BJ (cell line): ENCODE results near the gene GRIA2. TPM values are rescaled to one million over a fixed set of nuclear protein-coding genes. Genes with fewer than 3 reads are reported as not detected.

Experiments used
- CTCF ChIA-PET: fragments of 350-600 bp; formaldehyde crosslinking; extraction: SDS; loops from one replicate; lab custom pipeline; 2021; ENCODE audit warnings: antibody characterized with exemption, inconsistent platforms; lab: Yijun Ruan, JAX
- POLR2A ChIA-PET: fragments of 300-600 bp; sonication (Branson Sonifier 250); formaldehyde crosslinking; extraction: SDS; loops from one replicate; lab custom pipeline; 2021; ENCODE audit warnings: antibody characterized with exemption; lab: Charles Lee
- DNase-seq: peaks from one replicate; pipeline ENCODE4 v3.0.0-alpha.2; 2011; ENCODE audit warnings: low read depth
- H3K27me3 ChIP-seq: 2 replicates; pipeline ENCODE4 v1.6.0; 2011; ENCODE audit warnings: low read length; ENCODE audit not compliant: control insufficient read depth, insufficient read depth
- H3K36me3 ChIP-seq: 2 replicates; pipeline ENCODE4 v1.5.1; 2011; ENCODE audit warnings: low read length; ENCODE audit not compliant: control insufficient read depth, insufficient read depth
- H3K4me3 ChIP-seq: 2 replicates; pipeline ENCODE4 v1.5.1; 2011; ENCODE audit warnings: low read depth, mild to moderate bottlenecking, control low read depth, low read length
- polyA plus RNA-seq: library from polyadenylated mRNA; depleted of rRNA; stranded (reverse); fragments of >200 nt; gene quantifications from 2 replicates; pipeline ENCODE4 v1.2.3, GENCODE V29; 2011
- TF ChIP-seq, protein P1 (sequence below): IDR thresholded peaks from 2 replicates; pipeline ENCODE4 v1.5.1; 2011; ENCODE audit warnings: low read depth, mild to moderate bottlenecking, control low read depth, inconsistent platforms, low read length, moderate library complexity; ENCODE audit not compliant: insufficient read depth

The GRIA2 gene
- polyA plus RNA-seq, 1 experiment = not detected

GRCh38 chr4:157293673-157294072, 73.1 kb downstream of the GRIA2 start:
- DNase-seq = no peak
- ChIA-PET CTCF (interaction anchor here (0.6 to 0.9 kb wide), 2 partner anchors 9 to 819 kb away, joined by 3 read pairs; no protein-coding TSS in a partner anchor), POLR2A (no interaction called here)
- TF ChIP-seq, protein P1, sequence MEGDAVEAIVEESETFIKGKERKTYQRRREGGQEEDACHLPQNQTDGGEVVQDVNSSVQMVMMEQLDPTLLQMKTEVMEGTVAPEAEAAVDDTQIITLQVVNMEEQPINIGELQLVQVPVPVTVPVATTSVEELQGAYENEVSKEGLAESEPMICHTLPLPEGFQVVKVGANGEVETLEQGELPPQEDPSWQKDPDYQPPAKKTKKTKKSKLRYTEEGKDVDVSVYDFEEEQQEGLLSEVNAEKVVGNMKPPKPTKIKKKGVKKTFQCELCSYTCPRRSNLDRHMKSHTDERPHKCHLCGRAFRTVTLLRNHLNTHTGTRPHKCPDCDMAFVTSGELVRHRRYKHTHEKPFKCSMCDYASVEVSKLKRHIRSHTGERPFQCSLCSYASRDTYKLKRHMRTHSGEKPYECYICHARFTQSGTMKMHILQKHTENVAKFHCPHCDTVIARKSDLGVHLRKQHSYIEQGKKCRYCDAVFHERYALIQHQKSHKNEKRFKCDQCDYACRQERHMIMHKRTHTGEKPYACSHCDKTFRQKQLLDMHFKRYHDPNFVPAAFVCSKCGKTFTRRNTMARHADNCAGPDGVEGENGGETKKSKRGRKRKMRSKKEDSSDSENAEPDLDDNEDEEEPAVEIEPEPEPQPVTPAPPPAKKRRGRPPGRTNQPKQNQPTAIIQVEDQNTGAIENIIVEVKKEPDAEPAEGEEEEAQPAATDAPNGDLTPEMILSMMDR = no peak
- Histone ChIP-seq H3K27me3 (no peaks in the 10 kb centered on the region), H3K4me3 (no peak overlapping the region), H3K36me3 (no peaks in the 10 kb centered on the region)

DNA sequence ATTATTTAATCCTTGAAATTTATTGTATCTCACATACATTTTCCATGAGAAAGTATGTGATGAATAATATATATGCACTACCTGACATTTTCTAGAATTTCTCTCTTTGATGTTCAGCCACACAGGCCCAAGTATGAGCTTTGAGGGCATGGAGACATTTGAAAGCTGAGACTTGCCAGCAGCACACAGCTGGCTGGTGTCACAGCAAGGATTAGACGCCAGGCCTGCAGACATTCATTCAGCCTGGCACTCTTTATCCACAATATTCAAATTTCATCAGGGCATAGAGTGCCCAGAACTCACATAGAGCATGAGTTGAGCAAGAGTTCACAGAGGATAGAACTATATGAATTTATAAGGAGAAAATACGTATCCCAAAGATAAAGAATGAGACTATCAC, 74.0 kb downstream of the GRIA2 start:
- CTCF ChIA-PET = interaction anchor here (0.9 kb wide), 1 partner anchor 820 kb away, joined by 3 read pairs; no protein-coding TSS in a partner anchor

GRCh38 chr4:157300701-157301100, 80.2 kb downstream of the GRIA2 start:
- no peak for DNase-seq
- ChIA-PET CTCF (interaction anchor here (0.7 kb wide), 1 partner anchor 33 kb away, joined by 3 read pairs; no protein-coding TSS in a partner anchor), POLR2A (no interaction called here)
- no peak overlapping the region for H3K4me3 ChIP-seq
- H3K27me3 ChIP-seq = no peaks in the 10 kb centered on the region; the same call in 1 of the 2 replicates
- no peaks in the 10 kb centered on the region for H3K36me3 ChIP-seq
- TF ChIP-seq, protein P1 = no peak

More for the DNA sequence above, 74.0 kb downstream of the GRIA2 start:
- POLR2A ChIA-PET = no interaction called here
- TF ChIP-seq, protein P1 = no peak
- Histone ChIP-seq H3K4me3 (no peak overlapping the region), H3K36me3 (no peaks in the 10 kb centered on the region), H3K27me3 (no peaks in the 10 kb centered on the region)
- DNase-seq = no peak

DNA sequence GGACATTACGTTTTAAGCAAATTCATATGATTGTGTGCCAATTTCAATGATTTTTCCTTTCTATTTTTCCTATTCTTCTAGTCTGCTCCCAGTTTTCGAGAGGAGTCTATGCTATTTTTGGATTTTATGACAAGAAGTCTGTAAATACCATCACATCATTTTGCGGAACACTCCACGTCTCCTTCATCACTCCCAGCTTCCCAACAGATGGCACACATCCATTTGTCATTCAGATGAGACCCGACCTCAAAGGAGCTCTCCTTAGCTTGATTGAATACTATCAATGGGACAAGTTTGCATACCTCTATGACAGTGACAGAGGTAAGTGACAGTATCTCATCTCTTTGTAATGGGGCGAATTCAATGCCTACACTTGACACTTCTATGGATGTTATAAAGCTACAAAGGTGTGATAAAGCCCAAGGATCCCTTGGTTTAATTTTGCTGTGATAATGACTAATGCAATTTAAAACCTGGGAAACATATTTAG, 83.0 kb downstream of the GRIA2 start:
- ChIA-PET POLR2A (no interaction called here), CTCF (no interaction called here)
- TF ChIP-seq, protein P1 = no peak
- Histone ChIP-seq H3K4me3 (no peak overlapping the region), H3K36me3 (no peaks in the 10 kb centered on the region), H3K27me3 (no peaks in the 10 kb centered on the region; the same call in 1 of the 2 replicates)
- no peak for DNase-seq

DNA sequence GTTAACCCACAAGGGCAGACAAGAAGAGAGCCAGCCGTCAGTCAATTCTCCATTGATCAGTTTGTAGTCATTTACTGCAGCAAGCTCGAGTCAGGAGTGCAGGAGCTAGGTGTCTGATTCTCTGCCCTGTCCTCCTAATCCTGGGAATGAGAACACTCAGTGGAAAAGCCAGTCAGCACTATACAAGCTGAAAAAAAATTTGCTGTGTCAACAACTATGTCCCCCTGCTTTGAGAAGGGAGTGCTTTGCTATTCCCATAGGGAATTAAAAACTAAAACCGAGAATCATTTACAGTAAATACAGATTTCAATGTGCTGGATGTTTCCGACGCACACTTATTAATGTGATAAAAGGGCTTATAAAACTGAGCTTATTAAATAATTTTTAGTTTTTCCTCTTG, 84.2 kb downstream of the GRIA2 start:
- H3K27me3 ChIP-seq = no peaks in the 10 kb centered on the region; the same call in 1 of the 2 replicates
- TF ChIP-seq, protein P1 = no peak
- CTCF ChIA-PET = interaction anchor here (1.5 kb wide), 1 partner anchor 50 kb away, joined by 3 read pairs; no protein-coding TSS in a partner anchor
- no peak overlapping the region for H3K4me3 ChIP-seq
- DNase-seq = no peak
- POLR2A ChIA-PET = no interaction called here
- no peaks in the 10 kb centered on the region for H3K36me3 ChIP-seq
